Tibial artery (tissue), 4 donors: ENCODE results near the gene CCDC40.
A peak's percentile ranks its signal among the peaks of the same experiment; 100 is the strongest.

Experiments used
- DNase-seq, 2 donors: peaks; one replicate each; pipeline ENCODE4 v3.0.0-alpha.2; 2019
- H3K27ac ChIP-seq, 2 donors: fragments of 200-600 bp; sonication (generic) in 1 of 2; 1 replicate in 1 of 2; 2 replicates in 1 of 2; pipeline ENCODE4 v1.5.1; 2018 to 2019; ENCODE audit warnings: mild to moderate bottlenecking in 1 of 2
- H3K27me3 ChIP-seq, 2 donors: fragments of 200-600 bp; sonication (generic) in 1 of 2; one replicate each; pipeline versions ENCODE4 v1.5.1 to v1.6.0; 2016 to 2019
- H3K36me3 ChIP-seq, 3 donors: fragments of 200-600 bp; sonication (generic) in 2 of 3; one replicate each; pipeline ENCODE4 v1.5.1; 2016 to 2019; ENCODE audit warnings: mild to moderate bottlenecking in 2 of 3
- H3K4me1 ChIP-seq, 4 donors: fragments of 200-600 bp; sonication (generic) in 2 of 4; 1 replicate in 3 of 4; 2 replicates in 1 of 4; pipeline ENCODE4 v1.5.1; 2016 to 2019
- H3K4me3 ChIP-seq, 2 donors: fragments of 200-600 bp; sonication (generic) in 1 of 2; 1 replicate in 1 of 2; 2 replicates in 1 of 2; pipeline ENCODE4 v1.5.1; 2018 to 2019; ENCODE audit warnings: mild to moderate bottlenecking in 2 of 2
- H3K9me3 ChIP-seq, 3 donors: fragments of 200-600 bp; sonication (generic) in 1 of 3; one replicate each; pipeline ENCODE4 v1.5.1; 2016 to 2019
- intact Hi-C: fragments of 100-400 bp; cut with DNase I; formaldehyde crosslinking; loops from one replicate; pipeline ENCODE4 v1.15.0; 2023; ENCODE audit warnings: low total_unique reads
- TF ChIP-seq, protein P1 (sequence below), 2 experiments: fragments of 200-600 bp in 1 of 2; fragments of 450-650 bp in 1 of 2; IDR thresholded peaks; one replicate each; pipeline ENCODE4 v1.5.1; 2017 to 2019; ENCODE audit warnings: antibody characterized with exemption in 2 of 2, mild to moderate bottlenecking in 1 of 2, moderate library complexity in 1 of 2

CCDC40 gene

GRCh38 chr17:80113033-80113484, 76.6 kb downstream of the CCDC40 start:
- H3K27ac ChIP-seq = no peak overlapping the region
- peaks cover 0 to 56% (median under 1%) of the 10 kb centered on the region in 3 donors for H3K36me3 ChIP-seq
- no peak overlapping the region for H3K4me3 ChIP-seq
- peak in 1 of 2 donors; percentile 56 for DNase-seq
- intact Hi-C loops = no loop called here
- H3K9me3 ChIP-seq = no peaks in the 10 kb centered on the region
- H3K27me3 ChIP-seq = no peaks in the 10 kb centered on the region
- no peaks in the 10 kb centered on the region for H3K4me1 ChIP-seq
- TF ChIP-seq, protein P1, sequence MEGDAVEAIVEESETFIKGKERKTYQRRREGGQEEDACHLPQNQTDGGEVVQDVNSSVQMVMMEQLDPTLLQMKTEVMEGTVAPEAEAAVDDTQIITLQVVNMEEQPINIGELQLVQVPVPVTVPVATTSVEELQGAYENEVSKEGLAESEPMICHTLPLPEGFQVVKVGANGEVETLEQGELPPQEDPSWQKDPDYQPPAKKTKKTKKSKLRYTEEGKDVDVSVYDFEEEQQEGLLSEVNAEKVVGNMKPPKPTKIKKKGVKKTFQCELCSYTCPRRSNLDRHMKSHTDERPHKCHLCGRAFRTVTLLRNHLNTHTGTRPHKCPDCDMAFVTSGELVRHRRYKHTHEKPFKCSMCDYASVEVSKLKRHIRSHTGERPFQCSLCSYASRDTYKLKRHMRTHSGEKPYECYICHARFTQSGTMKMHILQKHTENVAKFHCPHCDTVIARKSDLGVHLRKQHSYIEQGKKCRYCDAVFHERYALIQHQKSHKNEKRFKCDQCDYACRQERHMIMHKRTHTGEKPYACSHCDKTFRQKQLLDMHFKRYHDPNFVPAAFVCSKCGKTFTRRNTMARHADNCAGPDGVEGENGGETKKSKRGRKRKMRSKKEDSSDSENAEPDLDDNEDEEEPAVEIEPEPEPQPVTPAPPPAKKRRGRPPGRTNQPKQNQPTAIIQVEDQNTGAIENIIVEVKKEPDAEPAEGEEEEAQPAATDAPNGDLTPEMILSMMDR (IDR thresholded peaks at IDR 0.05) = no peak

GRCh38 chr17:80114758-80115157, 78.3 kb downstream of the CCDC40 start:
- DNase-seq = no peak
- H3K27ac ChIP-seq = no peak overlapping the region
- no peak overlapping the region for H3K4me3 ChIP-seq

DNA sequence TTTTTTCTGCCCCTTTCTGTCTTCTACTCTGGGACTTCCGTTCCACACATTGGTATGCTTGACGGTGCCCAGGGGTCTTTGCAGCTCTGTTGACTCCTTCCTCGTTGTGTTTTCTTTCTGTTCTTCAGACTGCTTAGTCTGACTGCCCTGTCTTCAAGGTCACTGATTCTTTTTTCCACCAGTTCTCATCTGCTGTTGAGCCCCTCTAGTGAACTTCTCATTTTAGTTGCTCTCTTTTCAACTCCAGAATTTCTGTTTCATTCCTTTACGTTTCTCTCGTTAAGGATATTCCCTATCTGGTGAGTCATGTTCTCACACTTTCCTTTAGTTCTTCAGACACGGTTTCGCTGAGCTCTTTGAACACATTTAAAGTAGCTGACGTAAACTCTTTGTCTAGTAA, 78.7 kb downstream of the CCDC40 start:
- peaks cover 0 to 63% (median 6%) of the 10 kb centered on the region in 3 donors for H3K36me3 ChIP-seq
- TF ChIP-seq, protein P1 (IDR thresholded peaks at IDR 0.05) = no peak

More at GRCh38 chr17:80114758-80115157, 78.3 kb downstream of the CCDC40 start:
- intact Hi-C loops = no loop called here
- H3K9me3 ChIP-seq = no peaks in the 10 kb centered on the region
- peaks cover 0 to 64% (median 6%) of the 10 kb centered on the region in 3 donors for H3K36me3 ChIP-seq
- H3K27me3 ChIP-seq = no peaks in the 10 kb centered on the region
- TF ChIP-seq, protein P1 (IDR thresholded peaks at IDR 0.05) = no peak
- no peaks in the 10 kb centered on the region for H3K4me1 ChIP-seq

GRCh38 chr17:80116276-80116920, 80.0 kb downstream of the CCDC40 start:
- DNase-seq = no peak
- H3K36me3 ChIP-seq = peaks cover 0 to 51% (median 6%) of the 10 kb centered on the region in 3 donors
- no peaks in the 10 kb centered on the region for H3K4me1 ChIP-seq
- H3K9me3 ChIP-seq = no peaks in the 10 kb centered on the region
- no peak overlapping the region for H3K27ac ChIP-seq
- intact Hi-C loops = no loop called here
- TF ChIP-seq, protein P1 (IDR thresholded peaks at IDR 0.05) = no peak
- no peak overlapping the region for H3K4me3 ChIP-seq
- no peaks in the 10 kb centered on the region for H3K27me3 ChIP-seq

More for the DNA sequence above, 78.7 kb downstream of the CCDC40 start:
- H3K4me1 ChIP-seq = no peaks in the 10 kb centered on the region
- H3K27ac ChIP-seq = no peak overlapping the region
- no peaks in the 10 kb centered on the region for H3K27me3 ChIP-seq
- H3K9me3 ChIP-seq = no peaks in the 10 kb centered on the region
- no peak overlapping the region for H3K4me3 ChIP-seq
- no peak for DNase-seq
- intact Hi-C loops = no loop called here

- Histone ChIP-seq H3K9me3 (no peaks in the 10 kb centered on the region), H3K27ac (no peak overlapping the region), H3K27me3 (no peaks in the 10 kb centered on the region), H3K36me3 (peaks cover 0 to 47% (median 6%) of the 10 kb centered on the region in 3 donors), H3K4me3 (no peak overlapping the region), H3K4me1 (no peaks in the 10 kb centered on the region)
- DNase-seq = no peak
- TF ChIP-seq, protein P1 (IDR thresholded peaks at IDR 0.05) = no peak
- intact Hi-C loops = no loop called here
Observed at GRCh38 chr17:80116921-80117380, 80.5 kb downstream of the CCDC40 start.
